Stomach (tissue), 9 donors: ENCODE results near the gene RNPS1. TPM values are rescaled to one million over a fixed set of nuclear protein-coding genes. Genes with fewer than 3 reads are reported as not detected.

Experiments
- DNase-seq, 2 donors: peaks; one replicate each; pipeline versions ENCODE4 v3.0.0 to v3.0.0-alpha.2; 2013 to 2019
- H3K27ac ChIP-seq, 5 donors: fragments of 200-600 bp in 4 of 5; sonication (generic) in 4 of 5; one replicate each; pipeline ENCODE4 v1.5.1; 2013 to 2019; ENCODE audit warnings: mild to moderate bottlenecking in 1 of 5, moderate library complexity in 1 of 5
- H3K27me3 ChIP-seq, 3 donors: fragments of 200-600 bp; sonication (generic); one replicate each; pipeline ENCODE4 v1.5.1; 2017 to 2019; ENCODE audit warnings: mixed run types in 1 of 3
- H3K36me3 ChIP-seq, 4 donors: fragments of 200-600 bp; sonication (generic); 1 replicate in 3 of 4; 2 replicates in 1 of 4; pipeline ENCODE4 v1.5.1; 2016 to 2019
- H3K4me1 ChIP-seq, 4 donors: fragments of 200-600 bp; sonication (generic); one replicate each; pipeline ENCODE4 v1.5.1; 2016 to 2019
- H3K4me3 ChIP-seq, 4 donors: fragments of 200-600 bp; sonication (generic) in 3 of 4; one replicate each; pipeline ENCODE4 v1.5.1; 2016 to 2019; ENCODE audit warnings: mild to moderate bottlenecking in 1 of 4
- H3K9me3 ChIP-seq, 4 donors: fragments of 200-600 bp; sonication (generic); one replicate each; pipeline ENCODE4 v1.5.1; 2016 to 2019
- EP300 ChIP-seq: sonication (generic); formaldehyde crosslinking; IDR thresholded peaks from one replicate; pipeline ENCODE4 v1.6.1; 2017; ENCODE audit warnings: antibody characterized with exemption
- POLR2A ChIP-seq, 4 donors: fragments of 450-650 bp; IDR thresholded peaks; one replicate each; pipeline ENCODE4 v1.6.1; 2016; ENCODE audit warnings: antibody characterized with exemption in 4 of 4, control low read depth in 2 of 4, mild to moderate bottlenecking in 1 of 4, moderate library complexity in 1 of 4
- POLR2AphosphoS5 ChIP-seq, 3 donors: sonication (generic); formaldehyde crosslinking; IDR thresholded peaks; one replicate each; pipeline ENCODE4 v1.6.1; 2016; ENCODE audit warnings: antibody characterized with exemption in 3 of 3
- WGBS, 5 donors: extraction: QIAGEN DNeasy Blood & Tissue Kit in 3 of 5; methylation state at CpG; one replicate each; pipeline versions ENCODE4 v1.1.5 to v1.1.7; 2013 to 2018; 5-methylcytosine and 5-hydroxymethylcytosine counted together
- intact Hi-C: fragments of 100-400 bp; cut with DNase I; formaldehyde crosslinking; loops from one replicate; pipeline ENCODE4 v1.15.1; 2023; ENCODE audit warnings: low total_unique reads
- polyA plus RNA-seq, 3 donors: library from polyadenylated mRNA; stranded (reverse); fragments of 200-250 nt; gene quantifications; one replicate each; pipeline ENCODE4 v1.2.3, GENCODE V29; 2013
- total RNA-seq, 5 donors: library from RNA; depleted of rRNA; stranded (reverse); fragments of >200 nt; gene quantifications; one replicate each; pipeline versions ENCODE4 v1.1.0 to v1.2.3, GENCODE V29; 2014 to 2016
- TF ChIP-seq, protein P1 (sequence below), 7 experiments: fragments of 450-650 bp in 4 of 7; fragments of 200-600 bp in 3 of 7; sonication (generic) in 3 of 7; IDR thresholded peaks; one replicate each; pipeline ENCODE4 v1.5.1; 2016 to 2019; ENCODE audit warnings: antibody characterized with exemption in 7 of 7, control low read depth in 2 of 7, mild to moderate bottlenecking in 1 of 7
- donor health status: healthy with polysubstance abuse.
- donor health status: Bipolar disorder and iron deficiency.
- donor health status: healthy.

Gene RNPS1
- total and polyA plus RNA-seq, 8 donors: 72.7 to 162 (median 115) TPM

DNA sequence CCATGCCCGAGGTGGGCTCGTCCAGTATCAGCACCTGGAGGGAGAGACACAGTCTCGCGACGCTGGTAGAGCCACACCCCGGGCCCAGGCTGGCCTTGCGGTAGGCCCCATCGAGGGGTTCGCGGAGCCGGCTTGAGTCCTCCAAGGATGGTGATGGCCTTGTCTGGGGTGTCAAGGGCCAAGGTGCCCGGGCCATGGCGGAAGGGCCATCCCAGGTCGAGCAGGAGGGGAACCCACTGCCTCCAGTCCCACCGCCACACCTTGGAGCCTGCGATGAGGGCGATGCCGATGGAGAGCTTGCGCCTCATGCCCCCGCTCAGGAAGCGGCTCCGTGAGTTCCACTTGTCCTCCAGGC lies 29.6 kb upstream of the RNPS1 start:
- TF ChIP-seq POLR2AphosphoS5 (IDR thresholded peaks at IDR 0.05) (no peak), POLR2A (IDR thresholded peaks at IDR 0.05) (no peak), EP300 (no peak)
- TF ChIP-seq, protein P1, sequence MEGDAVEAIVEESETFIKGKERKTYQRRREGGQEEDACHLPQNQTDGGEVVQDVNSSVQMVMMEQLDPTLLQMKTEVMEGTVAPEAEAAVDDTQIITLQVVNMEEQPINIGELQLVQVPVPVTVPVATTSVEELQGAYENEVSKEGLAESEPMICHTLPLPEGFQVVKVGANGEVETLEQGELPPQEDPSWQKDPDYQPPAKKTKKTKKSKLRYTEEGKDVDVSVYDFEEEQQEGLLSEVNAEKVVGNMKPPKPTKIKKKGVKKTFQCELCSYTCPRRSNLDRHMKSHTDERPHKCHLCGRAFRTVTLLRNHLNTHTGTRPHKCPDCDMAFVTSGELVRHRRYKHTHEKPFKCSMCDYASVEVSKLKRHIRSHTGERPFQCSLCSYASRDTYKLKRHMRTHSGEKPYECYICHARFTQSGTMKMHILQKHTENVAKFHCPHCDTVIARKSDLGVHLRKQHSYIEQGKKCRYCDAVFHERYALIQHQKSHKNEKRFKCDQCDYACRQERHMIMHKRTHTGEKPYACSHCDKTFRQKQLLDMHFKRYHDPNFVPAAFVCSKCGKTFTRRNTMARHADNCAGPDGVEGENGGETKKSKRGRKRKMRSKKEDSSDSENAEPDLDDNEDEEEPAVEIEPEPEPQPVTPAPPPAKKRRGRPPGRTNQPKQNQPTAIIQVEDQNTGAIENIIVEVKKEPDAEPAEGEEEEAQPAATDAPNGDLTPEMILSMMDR (IDR thresholded peaks at IDR 0.05): no peak
- WGBS, 5 donors: 95 to 99% (median 97%) methylated on average over 8 to 22 of the region's 22 CpGs
- Histone ChIP-seq H3K27me3 (no peaks in the 10 kb centered on the region), H3K4me3 (no peak overlapping the region), H3K36me3 (peaks cover 0 to 70% (median 25%) of the 10 kb centered on the region in 4 donors), H3K27ac (no peak overlapping the region), H3K4me1 (no peaks in the 10 kb centered on the region), H3K9me3 (no peaks in the 10 kb centered on the region)
- intact Hi-C loops: no loop called here
- no peak for DNase-seq

DNA sequence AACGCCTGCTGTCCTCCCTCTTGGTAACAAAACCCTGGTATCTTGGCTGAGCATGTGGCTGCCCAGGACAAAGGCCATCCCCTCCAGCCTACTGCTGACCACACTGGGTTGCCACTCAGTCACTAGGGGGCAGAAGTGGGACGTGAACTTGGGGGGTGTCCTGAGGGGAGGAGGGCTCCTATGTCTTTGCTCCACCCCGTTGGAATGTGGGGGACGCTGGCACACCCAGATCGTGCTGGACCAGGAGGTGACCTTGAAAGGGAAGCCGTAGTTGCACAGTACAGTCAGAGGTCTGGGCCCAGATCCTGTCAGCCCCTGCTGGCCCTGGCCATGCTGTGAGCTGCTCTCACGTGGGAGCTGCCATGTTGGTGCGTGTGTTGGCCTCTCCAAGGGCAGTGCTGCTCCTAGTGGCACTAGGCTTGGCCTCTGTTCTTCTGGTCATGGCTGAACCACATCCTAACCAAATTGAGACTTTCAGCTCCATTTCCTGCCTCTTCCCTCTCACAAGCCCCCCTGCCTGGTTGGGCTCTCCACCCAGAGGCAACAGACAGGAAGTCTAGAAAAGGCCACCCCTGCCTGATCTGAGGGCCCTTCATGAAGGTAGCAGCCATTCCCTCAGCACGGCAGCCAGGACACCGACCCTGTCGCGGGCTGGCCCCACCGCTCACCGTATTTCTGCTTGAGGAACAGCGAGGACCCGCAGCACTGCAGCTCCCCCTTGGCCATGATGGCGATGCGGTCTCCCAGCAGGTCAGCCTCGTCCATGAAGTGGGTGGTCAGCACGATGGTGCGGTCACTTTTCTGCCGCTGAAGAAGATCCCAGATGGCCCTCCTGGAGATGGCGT lies 29.0 kb upstream of the RNPS1 start:
- H3K4me3 ChIP-seq: no peak overlapping the region
- peak; percentile 47 to 51 for DNase-seq
- no peaks in the 10 kb centered on the region for H3K4me1 ChIP-seq
- intact Hi-C loops: no loop called here
- H3K9me3 ChIP-seq: no peaks in the 10 kb centered on the region
- no peak for TF ChIP-seq EP300
- TF ChIP-seq POLR2A (IDR thresholded peaks at IDR 0.05): no peak
- TF ChIP-seq, protein P1 (IDR thresholded peaks at IDR 0.05): peak in 4 of 7 experiments; percentile 16 to 41 (median 30)
- no peak for TF ChIP-seq POLR2AphosphoS5 (IDR thresholded peaks at IDR 0.05)
- 69 to 80% (median 76%) methylated on average over 17 to 23 of the region's 23 CpGs for WGBS, 5 donors
- no peak overlapping the region for H3K27ac ChIP-seq
- H3K36me3 ChIP-seq: peaks cover 0 to 75% (median 31%) of the 10 kb centered on the region in 4 donors
- H3K27me3 ChIP-seq: no peaks in the 10 kb centered on the region

DNA sequence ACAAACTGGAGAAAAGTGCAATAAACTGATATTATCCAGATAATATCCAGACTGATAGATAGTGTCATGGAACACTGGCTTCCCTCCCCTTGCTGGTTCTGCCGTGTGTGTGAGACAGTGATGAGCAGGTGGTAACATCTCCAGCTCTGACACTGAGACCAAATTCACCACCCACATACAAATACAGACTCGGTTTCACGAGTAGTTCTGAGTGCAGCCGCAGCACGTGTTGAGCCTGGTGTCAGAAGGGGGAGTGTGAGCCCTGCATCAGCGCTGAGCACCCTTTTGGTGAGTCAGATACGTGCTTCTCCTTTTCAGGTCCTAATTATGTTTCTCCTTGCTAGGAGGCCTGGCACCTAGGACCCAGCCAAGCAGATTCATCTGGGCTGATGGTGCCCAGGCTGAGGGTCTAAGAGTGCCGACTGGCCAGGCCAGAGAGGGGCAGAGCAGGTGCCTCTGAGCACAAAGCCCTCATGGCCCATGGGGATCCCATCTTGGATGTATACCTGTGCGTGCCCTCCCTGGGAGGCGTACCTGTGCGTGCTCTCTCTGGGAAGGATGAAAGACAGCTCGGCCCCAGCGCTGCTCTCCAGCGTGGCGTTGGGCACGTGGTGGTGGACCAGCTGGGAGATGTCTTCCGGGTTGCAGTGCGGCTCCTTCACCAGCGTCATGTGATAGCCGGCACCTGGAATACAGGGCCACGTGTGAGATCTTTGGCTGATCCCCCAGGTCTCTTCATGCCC lies 27.3 kb upstream of the RNPS1 start:
- intact Hi-C loops: no loop called here
- H3K27me3 ChIP-seq: no peaks in the 10 kb centered on the region
- H3K9me3 ChIP-seq: no peaks in the 10 kb centered on the region
- TF ChIP-seq, protein P1 (IDR thresholded peaks at IDR 0.05): no peak
- no peak for TF ChIP-seq POLR2AphosphoS5 (IDR thresholded peaks at IDR 0.05)
- no peak for TF ChIP-seq POLR2A (IDR thresholded peaks at IDR 0.05)
- no peak for TF ChIP-seq EP300
- DNase-seq: no peak
- peaks cover 0 to 84% (median 42%) of the 10 kb centered on the region in 4 donors for H3K36me3 ChIP-seq
- H3K27ac ChIP-seq: no peak overlapping the region
- H3K4me3 ChIP-seq: no peak overlapping the region
- 80 to 89% (median 88%) methylated on average over 12 to 21 of the region's 21 CpGs for WGBS, 5 donors
- no peaks in the 10 kb centered on the region for H3K4me1 ChIP-seq

DNA sequence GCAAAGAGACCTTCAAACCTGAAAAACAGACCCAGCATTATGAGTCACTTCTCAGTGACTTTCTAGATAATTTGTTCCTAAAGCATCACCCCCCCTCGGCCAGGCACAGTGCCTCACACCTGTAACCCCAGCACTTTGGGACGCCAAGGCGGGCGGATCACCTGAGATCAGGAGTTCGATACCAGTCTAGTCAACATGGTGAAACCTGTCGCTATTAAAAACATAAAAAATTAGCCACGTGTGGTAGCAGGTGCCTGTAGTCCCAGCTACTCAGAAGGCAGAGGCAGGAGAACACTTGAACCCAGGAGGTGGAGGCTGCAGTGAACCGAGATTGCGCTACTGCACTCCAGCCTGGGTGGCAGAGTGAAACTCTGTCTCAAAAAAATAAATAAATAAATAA lies 24.3 kb upstream of the RNPS1 start:
- H3K36me3 ChIP-seq: peaks cover 4 to 88% (median 50%) of the 10 kb centered on the region in 4 donors
- WGBS, 5 donors: 85 to 92% (median 89%) methylated on average over 9 of the region's 9 CpGs

More for the DNA sequence above, 24.3 kb upstream of the RNPS1 start:
- H3K27ac ChIP-seq: no peak overlapping the region
- DNase-seq: no peak
- no peaks in the 10 kb centered on the region for H3K9me3 ChIP-seq
- no peak overlapping the region for H3K4me3 ChIP-seq
- H3K4me1 ChIP-seq: no peaks in the 10 kb centered on the region
- H3K27me3 ChIP-seq: no peaks in the 10 kb centered on the region
- TF ChIP-seq, protein P1 (IDR thresholded peaks at IDR 0.05): no peak
- TF ChIP-seq POLR2A (IDR thresholded peaks at IDR 0.05) (no peak), POLR2AphosphoS5 (IDR thresholded peaks at IDR 0.05) (no peak), EP300 (no peak)
- intact Hi-C loops: no loop called here
